Spleen (tissue), 7 donors: ENCODE measurements around the gene BANP.
"Not testable (repeated sequence)": the region's sequence is repeated elsewhere in the genome, so short reads cannot be mapped to it uniquely, and the experiment has no call there.

ENCODE experiments used
- POLR2AphosphoS5 ChIP-seq, 3 donors: sonication (generic); formaldehyde crosslinking; IDR thresholded peaks; one replicate each; pipeline ENCODE4 v1.5.1; 2017; ENCODE audit warnings: antibody characterized with exemption in 3 of 3
- TF ChIP-seq, protein P1 (sequence below), 11 experiments: fragments of 200-600 bp in 7 of 11; fragments of 450-650 bp in 4 of 11; sonication (generic) in 4 of 11; IDR thresholded peaks in 8 of 11; conservative IDR thresholded peaks in 3 of 11; 1 replicate in 7 of 11; 2 replicates in 4 of 11; pipeline versions ENCODE4 v1.4.0 to v1.8.0; 2016 to 2021; ENCODE audit warnings: antibody characterized with exemption in 11 of 11, inconsistent platforms in 4 of 11, mild to moderate bottlenecking in 1 of 11
- donor health status: DM: no; HTN: no; CAD: no; lungs with moderate emphysema.
- donor health status: DM: no; HTN: no; CAD: no.
- donor health status: DM: no; HTN: no; CAD: no.

DNA sequence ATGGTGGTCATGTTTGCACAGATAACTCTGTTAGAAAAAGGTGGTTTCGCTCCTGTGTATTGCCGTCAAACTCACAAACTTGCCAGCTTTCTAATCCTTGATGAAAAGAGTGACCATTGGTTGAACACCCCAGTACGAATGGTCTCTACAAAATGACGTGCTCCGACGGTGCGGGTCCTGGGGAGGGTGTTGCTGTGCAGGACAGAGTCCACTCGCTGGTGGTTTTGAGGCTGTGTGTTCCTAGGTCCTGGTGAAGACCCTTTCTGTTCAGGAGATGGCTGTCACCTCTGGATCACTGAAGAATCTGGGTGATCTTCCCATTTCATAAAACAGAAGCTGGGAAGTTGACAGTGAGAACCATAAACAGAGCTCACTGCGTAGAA, 87.3 kb downstream of the BANP start:
- TF ChIP-seq, protein P1, sequence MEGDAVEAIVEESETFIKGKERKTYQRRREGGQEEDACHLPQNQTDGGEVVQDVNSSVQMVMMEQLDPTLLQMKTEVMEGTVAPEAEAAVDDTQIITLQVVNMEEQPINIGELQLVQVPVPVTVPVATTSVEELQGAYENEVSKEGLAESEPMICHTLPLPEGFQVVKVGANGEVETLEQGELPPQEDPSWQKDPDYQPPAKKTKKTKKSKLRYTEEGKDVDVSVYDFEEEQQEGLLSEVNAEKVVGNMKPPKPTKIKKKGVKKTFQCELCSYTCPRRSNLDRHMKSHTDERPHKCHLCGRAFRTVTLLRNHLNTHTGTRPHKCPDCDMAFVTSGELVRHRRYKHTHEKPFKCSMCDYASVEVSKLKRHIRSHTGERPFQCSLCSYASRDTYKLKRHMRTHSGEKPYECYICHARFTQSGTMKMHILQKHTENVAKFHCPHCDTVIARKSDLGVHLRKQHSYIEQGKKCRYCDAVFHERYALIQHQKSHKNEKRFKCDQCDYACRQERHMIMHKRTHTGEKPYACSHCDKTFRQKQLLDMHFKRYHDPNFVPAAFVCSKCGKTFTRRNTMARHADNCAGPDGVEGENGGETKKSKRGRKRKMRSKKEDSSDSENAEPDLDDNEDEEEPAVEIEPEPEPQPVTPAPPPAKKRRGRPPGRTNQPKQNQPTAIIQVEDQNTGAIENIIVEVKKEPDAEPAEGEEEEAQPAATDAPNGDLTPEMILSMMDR (IDR thresholded peaks at IDR 0.05 in 8 of 11, conservative IDR thresholded peaks at IDR 0.05 in 3 of 11), result not testable (repeated sequence)
- not testable (repeated sequence) for TF ChIP-seq POLR2AphosphoS5 (IDR thresholded peaks at IDR 0.05)
